ENCODE measurements around the gene GP1BB. TPM values are rescaled to one million over a fixed set of nuclear protein-coding genes. Genes with fewer than 3 reads are reported as not detected.

Gene GP1BB
- total RNA-seq, 2 experiments from 2014 or later, result not detected

DNA sequence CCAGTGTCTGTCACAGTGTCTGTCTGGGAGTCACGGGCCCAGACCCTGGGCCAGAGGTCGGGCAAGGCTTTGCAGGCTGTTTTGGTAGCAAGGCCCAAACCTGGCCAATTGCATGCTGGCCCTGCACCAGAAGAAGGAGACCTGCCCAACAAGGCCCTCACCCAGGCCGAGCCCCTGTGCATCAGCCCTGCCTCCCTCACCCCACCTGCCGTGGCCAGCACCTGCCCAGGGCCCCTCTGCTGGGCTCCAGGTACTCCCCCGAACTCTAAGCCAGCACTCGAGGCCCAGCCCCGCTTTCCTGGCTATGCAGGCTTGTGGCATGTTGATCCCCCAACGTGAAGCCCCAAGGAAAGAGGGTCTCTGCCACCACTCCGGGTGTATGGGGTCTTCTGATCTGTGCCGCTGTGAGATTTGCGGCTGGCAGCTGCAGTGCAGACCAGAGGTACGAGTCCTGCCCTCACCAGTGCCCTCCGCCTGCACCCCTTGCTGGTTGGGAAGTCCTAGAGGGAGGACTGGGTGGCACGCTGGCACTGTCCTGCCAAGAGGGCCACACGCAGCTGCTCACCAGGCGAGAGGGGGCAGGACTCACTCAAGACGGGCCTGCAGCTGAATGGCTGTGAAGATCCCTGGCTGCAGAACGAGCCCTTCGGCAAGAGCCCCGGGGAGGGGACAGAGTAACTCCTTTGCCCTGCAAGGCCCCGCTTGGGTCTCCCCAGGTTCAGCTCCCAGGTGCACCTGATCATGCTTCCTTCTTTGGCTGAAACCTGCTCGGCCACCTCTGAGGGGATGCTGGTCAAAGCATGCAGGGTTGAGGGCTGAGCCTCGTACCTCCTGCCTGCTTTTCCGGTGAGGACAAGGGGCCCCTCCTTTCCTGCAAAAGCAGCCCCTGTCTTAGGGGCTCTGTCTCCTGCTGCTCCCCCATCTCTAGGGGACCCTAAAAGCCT, 15.7 kb upstream of the GP1BB start:
- no peak for DNase-seq
- Mint-ChIP-seq H3K36me3 (ENCODE audit: low read depth) (no peaks in the 10 kb centered on the region), H3K4me1 (ENCODE audit: low read depth) (no peaks in the 10 kb centered on the region), H3K9me3 (no peaks in the 10 kb centered on the region), H3K27ac (no peak overlapping the region), H3K27me3 (no peaks in the 10 kb centered on the region), H3K4me3 (no peak overlapping the region)
- ChIA-PET POLR2A (no interaction called here), CTCF (no interaction called here)
- intact Hi-C loops (cut with micrococcal nuclease), result no loop called here
- TF ChIP-seq, protein P1, sequence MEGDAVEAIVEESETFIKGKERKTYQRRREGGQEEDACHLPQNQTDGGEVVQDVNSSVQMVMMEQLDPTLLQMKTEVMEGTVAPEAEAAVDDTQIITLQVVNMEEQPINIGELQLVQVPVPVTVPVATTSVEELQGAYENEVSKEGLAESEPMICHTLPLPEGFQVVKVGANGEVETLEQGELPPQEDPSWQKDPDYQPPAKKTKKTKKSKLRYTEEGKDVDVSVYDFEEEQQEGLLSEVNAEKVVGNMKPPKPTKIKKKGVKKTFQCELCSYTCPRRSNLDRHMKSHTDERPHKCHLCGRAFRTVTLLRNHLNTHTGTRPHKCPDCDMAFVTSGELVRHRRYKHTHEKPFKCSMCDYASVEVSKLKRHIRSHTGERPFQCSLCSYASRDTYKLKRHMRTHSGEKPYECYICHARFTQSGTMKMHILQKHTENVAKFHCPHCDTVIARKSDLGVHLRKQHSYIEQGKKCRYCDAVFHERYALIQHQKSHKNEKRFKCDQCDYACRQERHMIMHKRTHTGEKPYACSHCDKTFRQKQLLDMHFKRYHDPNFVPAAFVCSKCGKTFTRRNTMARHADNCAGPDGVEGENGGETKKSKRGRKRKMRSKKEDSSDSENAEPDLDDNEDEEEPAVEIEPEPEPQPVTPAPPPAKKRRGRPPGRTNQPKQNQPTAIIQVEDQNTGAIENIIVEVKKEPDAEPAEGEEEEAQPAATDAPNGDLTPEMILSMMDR (IDR thresholded peaks at IDR 0.05), result no peak
- ATAC-seq, result no peak

DNA sequence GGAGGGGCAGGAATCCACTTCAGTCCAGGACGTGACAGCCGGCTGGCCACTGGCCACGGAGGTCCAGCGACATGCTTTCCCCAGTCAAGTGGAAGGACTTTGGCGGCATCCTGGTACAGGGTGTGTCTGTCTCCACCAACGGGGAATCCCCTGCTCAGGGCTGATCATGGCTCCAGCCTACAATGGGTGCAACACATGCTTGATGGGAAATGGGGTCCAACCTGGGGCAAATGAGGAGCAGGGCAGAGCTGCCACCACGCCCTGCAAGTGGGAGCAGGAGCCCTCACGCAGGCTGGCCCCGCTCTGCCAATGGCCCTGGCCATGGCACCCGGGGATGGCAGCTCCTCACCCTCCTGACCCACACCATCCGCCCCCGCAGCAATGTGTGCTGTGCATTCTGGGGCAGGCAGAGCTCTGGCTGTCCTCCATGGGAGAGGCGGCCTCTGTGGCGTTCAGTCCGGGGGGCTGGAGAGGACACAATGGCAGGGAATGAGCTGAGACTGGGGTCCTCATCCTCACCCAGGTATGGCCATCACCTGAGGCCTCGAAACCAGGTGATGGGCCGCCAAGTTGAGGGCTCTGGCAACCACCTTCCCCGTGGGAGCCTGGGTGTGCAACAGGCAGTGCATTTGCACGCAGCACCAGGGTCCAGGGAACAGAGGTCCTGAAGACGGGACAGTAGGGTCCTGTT, 14.9 kb upstream of the GP1BB start:
- H3K36me3 Mint-ChIP-seq (ENCODE audit: low read depth), result no peaks in the 10 kb centered on the region
- intact Hi-C loops (cut with micrococcal nuclease), result no loop called here
- ChIA-PET POLR2A (no interaction called here), CTCF (interaction anchor here (1.5 kb wide), 1 partner anchor 12 kb away, joined by 3 read pairs; no protein-coding TSS in a partner anchor)
- H3K9me3 Mint-ChIP-seq, result no peaks in the 10 kb centered on the region
- no peak overlapping the region for H3K27ac Mint-ChIP-seq
- TF ChIP-seq, protein P1 (IDR thresholded peaks at IDR 0.05), result no peak
- ATAC-seq (no peak), DNase-seq (no peak)
- no peak overlapping the region for H3K4me3 Mint-ChIP-seq
- no peaks in the 10 kb centered on the region for H3K4me1 Mint-ChIP-seq (ENCODE audit: low read depth)
- peaks cover 4% of the 10 kb centered on the region for H3K27me3 Mint-ChIP-seq

DNA sequence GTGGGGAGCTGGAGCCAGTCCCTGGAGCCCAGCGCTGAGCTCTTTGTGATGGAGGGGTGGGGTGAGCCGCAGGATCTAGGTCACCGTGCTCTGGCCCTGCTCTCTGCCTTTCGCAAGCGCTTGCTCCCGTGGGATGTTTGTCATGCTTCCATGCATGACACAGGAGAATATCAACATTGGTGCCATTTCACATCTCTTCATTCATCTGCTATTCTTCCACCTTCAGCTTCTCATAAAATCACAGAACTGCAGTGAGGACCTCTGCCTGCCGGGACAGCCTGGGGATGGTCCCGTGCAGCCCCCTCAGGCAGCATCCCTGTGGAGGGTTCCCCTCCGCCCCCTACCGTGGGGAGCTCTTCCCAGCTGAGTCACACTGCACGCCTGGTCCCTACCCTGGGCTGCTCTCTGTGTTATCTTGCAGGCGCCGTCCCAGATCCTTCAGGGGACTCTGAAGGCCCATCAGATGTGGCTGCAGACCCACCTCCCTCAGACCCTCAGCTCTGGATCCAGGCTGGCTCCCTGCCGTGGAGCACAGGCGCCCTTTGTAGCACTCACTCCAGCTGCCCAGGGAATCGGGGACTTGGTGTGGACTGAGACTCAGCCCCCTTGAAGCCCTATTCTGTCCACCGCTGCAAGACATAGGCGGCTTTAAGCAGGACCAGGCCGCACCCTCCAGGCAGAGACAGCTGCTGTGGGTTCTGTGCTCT, 14.1 kb upstream of the GP1BB start:
- Mint-ChIP-seq H3K36me3 (ENCODE audit: low read depth) (no peaks in the 10 kb centered on the region), H3K9me3 (no peaks in the 10 kb centered on the region), H3K27ac (no peak overlapping the region), H3K27me3 (peaks cover 7% of the 10 kb centered on the region), H3K4me1 (ENCODE audit: low read depth) (no peaks in the 10 kb centered on the region), H3K4me3 (no peak overlapping the region)
- intact Hi-C loops (cut with micrococcal nuclease), result no loop called here
- DNase-seq (no peak), ATAC-seq (no peak)
- ChIA-PET CTCF (interaction anchor here (1.5 kb wide), 2 partner anchors 13 to 30 kb away, joined by 3 to 4 read pairs; no protein-coding TSS in a partner anchor), POLR2A (no interaction called here)
- TF ChIP-seq, protein P1 (IDR thresholded peaks at IDR 0.05), result no peak

DNA sequence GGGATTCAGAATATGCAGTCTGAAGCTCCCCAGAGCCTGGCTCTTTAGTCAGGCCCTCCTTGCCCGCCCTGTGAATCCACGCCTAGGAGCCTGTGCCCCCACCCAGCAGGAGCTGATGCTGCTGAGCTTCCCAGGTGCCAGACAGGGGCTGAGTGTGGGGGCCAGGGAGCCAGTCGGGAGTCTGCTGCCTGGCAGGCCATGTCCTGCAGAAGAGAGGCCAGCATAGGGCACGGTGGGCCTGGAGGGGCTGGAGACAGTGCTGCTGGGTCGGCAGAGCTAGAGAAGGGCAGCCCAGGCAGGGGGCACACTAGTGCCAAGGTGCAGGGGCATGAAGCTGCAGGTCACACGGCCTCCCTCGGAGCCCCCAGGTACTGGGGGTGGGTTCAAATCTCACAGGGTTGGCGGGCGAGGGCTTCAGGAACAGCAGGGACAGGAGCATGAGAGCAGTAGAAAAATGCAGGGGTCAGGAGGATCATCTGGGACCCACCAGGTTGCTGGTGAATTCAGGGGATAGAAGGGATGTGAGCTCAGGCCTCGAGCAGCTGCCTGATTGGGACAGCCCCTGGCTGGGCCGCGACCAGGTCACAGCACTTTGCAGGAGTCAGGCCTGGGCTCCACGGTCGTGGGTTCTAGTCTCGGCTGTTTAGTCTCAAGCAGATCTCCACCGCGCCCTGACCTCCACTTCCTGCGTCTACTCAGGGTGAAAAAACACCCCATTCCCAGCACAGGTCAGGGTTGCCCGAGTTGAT, 13.1 kb upstream of the GP1BB start:
- ATAC-seq, result no peak
- Mint-ChIP-seq H3K9me3 (no peaks in the 10 kb centered on the region), H3K36me3 (ENCODE audit: low read depth) (no peaks in the 10 kb centered on the region), H3K4me1 (ENCODE audit: low read depth) (no peaks in the 10 kb centered on the region), H3K4me3 (no peak overlapping the region), H3K27ac (no peak overlapping the region), H3K27me3 (peaks cover 9% of the 10 kb centered on the region)
- intact Hi-C loops (cut with micrococcal nuclease), result no loop called here
- ChIA-PET POLR2A (interaction anchor here (1.1 kb wide), 1 partner anchor 194 kb away, joined by 3 read pairs; no protein-coding TSS in a partner anchor), CTCF (interaction anchor here (1.5 kb wide), 2 partner anchors 14 to 31 kb away, joined by 3 to 4 read pairs; no protein-coding TSS in a partner anchor)
- DNase-seq, result no peak
- TF ChIP-seq, protein P1 (IDR thresholded peaks at IDR 0.05), result no peak
